ENCODE measurements around the gene PPFIA2.

Gene PPFIA2

GRCh38 chr12:81542065-81543010, 216.8 kb downstream of the PPFIA2 start:
- peak; percentile 35 for DNase-seq

GRCh38 chr12:81541121-81541520, 218.0 kb downstream of the PPFIA2 start:
- no peak for DNase-seq

- no peak for DNase-seq
Measured at GRCh38 chr12:81539279-81539678, 219.9 kb downstream of the PPFIA2 start.

GRCh38 chr12:81533054-81533453, 226.1 kb downstream of the PPFIA2 start:
- no peak for DNase-seq

GRCh38 chr12:81530352-81530751, 228.8 kb downstream of the PPFIA2 start:
- DNase-seq = peak; percentile 1

- no peak for DNase-seq
Measured at GRCh38 chr12:81520064-81520945, 238.8 kb downstream of the PPFIA2 start.

- DNase-seq = no peak
Measured at GRCh38 chr12:81518638-81519037, 240.5 kb downstream of the PPFIA2 start.

GRCh38 chr12:81517296-81517695, 241.9 kb downstream of the PPFIA2 start:
- no peak for DNase-seq

- DNase-seq = peak; percentile 81
Measured at GRCh38 chr12:81502912-81503695, 256.0 kb downstream of the PPFIA2 start.

GRCh38 chr12:81500788-81501187, 258.4 kb downstream of the PPFIA2 start:
- no peak for DNase-seq

GRCh38 chr12:81499809-81500208, 259.3 kb downstream of the PPFIA2 start:
- no peak for DNase-seq

- peak; percentile 17 for DNase-seq
Measured at GRCh38 chr12:81492131-81492720, 266.9 kb downstream of the PPFIA2 start.

GRCh38 chr12:81472934-81473333, 286.2 kb downstream of the PPFIA2 start:
- no peak for DNase-seq

GRCh38 chr12:81470923-81471322, 288.2 kb downstream of the PPFIA2 start:
- no peak for DNase-seq

GRCh38 chr12:81468206-81468605, 290.9 kb downstream of the PPFIA2 start:
- peak; percentile 67 for DNase-seq

GRCh38 chr12:81465876-81466275, 293.3 kb downstream of the PPFIA2 start:
- no peak for DNase-seq

- DNase-seq = no peak
Measured at GRCh38 chr12:81465191-81465590, 294.0 kb downstream of the PPFIA2 start.

- DNase-seq = no peak
Measured at GRCh38 chr12:81461163-81461562, 298.0 kb downstream of the PPFIA2 start.

GRCh38 chr12:81450920-81451739, 308.0 kb downstream of the PPFIA2 start:
- peak; percentile 65 for DNase-seq

GRCh38 chr12:81441629-81442028, 317.5 kb downstream of the PPFIA2 start:
- DNase-seq = no peak

- no peak for DNase-seq
Measured at GRCh38 chr12:81440001-81440400, 319.1 kb downstream of the PPFIA2 start.

Data from fibroblast of skin of right biceps (primary cell).